NB4 (cell line): ENCODE results near the gene NDC1.

Experiments
- DNase-seq: peaks from one replicate; pipeline ENCODE4 v3.0.0; 2010; ENCODE audit warnings: low read depth
- H3K4me3 ChIP-seq: one replicate; pipeline ENCODE4 v1.5.1; 2011; ENCODE audit warnings: mild to moderate bottlenecking, low read depth, low read length, moderate library complexity
- CTCF ChIP-seq: IDR thresholded peaks from one replicate; pipeline ENCODE4 v1.5.1; 2012; ENCODE audit warnings: low read depth, low read length
- MYC ChIP-seq: IDR thresholded peaks from 2 replicates; pipeline ENCODE4 v1.6.1; 2011; ENCODE audit warnings: low read depth, low read length
- POLR2A ChIP-seq: IDR thresholded peaks from 2 replicates; pipeline ENCODE4 v1.6.1; 2011; ENCODE audit warnings: mild to moderate bottlenecking; ENCODE audit not compliant: insufficient read length; ENCODE audit errors: extremely low read depth
- TF ChIP-seq, protein P1 (sequence below): IDR thresholded peaks from 2 replicates; pipeline ENCODE4 v1.6.1; 2011; ENCODE audit warnings: low read depth, low read length

NDC1 gene

DNA sequence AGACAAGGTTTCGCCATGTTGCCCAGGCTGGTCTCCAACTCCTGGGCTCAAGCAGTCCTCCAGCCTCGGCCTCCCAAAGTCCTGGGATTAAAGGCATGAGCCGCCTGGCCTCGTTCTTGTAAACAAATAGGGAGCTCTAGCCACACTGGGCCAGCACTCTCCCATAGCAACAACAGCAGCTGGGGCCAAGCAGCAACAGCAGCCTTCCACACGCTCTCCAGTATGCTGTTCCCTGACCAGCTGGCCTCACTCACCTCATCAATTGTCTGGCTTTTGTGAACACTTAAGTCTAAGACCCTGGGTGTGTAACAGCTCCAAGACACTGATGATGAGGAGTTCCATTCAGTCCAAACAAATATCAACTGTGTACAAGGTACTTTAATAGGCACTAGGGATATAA is 82.2 kb downstream of the NDC1 start:
- DNase-seq = no peak
- H3K4me3 ChIP-seq = no peak overlapping the region
- no peak for TF ChIP-seq MYC

- TF ChIP-seq CTCF (peak; percentile 72), MYC (no peak)
- TF ChIP-seq, protein P1, sequence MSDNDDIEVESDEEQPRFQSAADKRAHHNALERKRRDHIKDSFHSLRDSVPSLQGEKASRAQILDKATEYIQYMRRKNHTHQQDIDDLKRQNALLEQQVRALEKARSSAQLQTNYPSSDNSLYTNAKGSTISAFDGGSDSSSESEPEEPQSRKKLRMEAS = no peak
- peak; percentile 66 for DNase-seq
- H3K4me3 ChIP-seq = no peak overlapping the region
These were observed 83.4 kb downstream of the NDC1 start for GRCh38 chr1:53754484-53755312.

GRCh38 chr1:53752281-53752680 is 85.8 kb downstream of the NDC1 start:
- no peak for DNase-seq
- no peak for TF ChIP-seq MYC
- TF ChIP-seq, protein P1 = no peak
- TF ChIP-seq CTCF = no peak
- no peak for TF ChIP-seq POLR2A
- no peak overlapping the region for H3K4me3 ChIP-seq

GRCh38 chr1:53747841-53748240 is 90.3 kb downstream of the NDC1 start:
- TF ChIP-seq POLR2A (no peak), MYC (no peak), CTCF (no peak)
- H3K4me3 ChIP-seq = no peak overlapping the region
- DNase-seq = no peak

DNA sequence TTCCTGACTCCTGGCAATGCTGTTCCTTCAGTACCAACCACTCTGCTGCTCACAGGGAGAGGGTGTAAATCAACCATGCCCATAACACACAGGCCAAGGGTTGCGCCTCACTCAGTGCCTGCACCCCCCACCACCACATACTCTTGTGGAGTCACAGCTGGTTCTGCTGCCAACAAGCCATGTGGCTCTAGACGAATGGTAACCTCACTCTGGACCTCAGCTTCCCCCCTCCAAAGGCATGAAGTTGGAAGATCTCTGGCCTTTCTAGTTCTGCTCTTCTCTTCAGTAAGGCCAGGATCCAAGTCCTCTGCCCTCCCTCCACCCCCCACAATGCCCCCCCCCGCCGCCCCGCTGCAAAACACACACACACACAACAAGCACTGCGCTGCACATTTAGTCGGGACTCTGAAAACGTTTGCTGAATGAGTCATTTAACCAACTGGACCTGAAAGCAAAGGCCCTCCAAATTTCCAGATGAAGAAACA is 97.4 kb downstream of the NDC1 start:
- TF ChIP-seq MYC (no peak), CTCF (no peak), POLR2A (no peak)
- TF ChIP-seq, protein P1 = no peak
- no peak overlapping the region for H3K4me3 ChIP-seq
- no peak for DNase-seq

- no peak within 1 kb of the TSS for H3K4me3 ChIP-seq
- TF ChIP-seq POLR2A (no peak), CTCF (no peak), MYC (no peak)
- TF ChIP-seq, protein P1 = no peak
- peak; percentile 83 for DNase-seq
These were observed 98.9 kb downstream of the NDC1 start, which contains the start of gene GLIS1 for GRCh38 chr1:53739109-53739681. GLIS1 (minus strand) TSS chr1:53739164; CDS start chr1:53738064, 1,100 bp downstream.
